Stimulated activated CD8-positive, alpha-beta memory T cell treated with anti-CD3 and anti-CD28 coated beads, Interleukin-12 subunit alpha, Interleukin-12 subunit beta, amount 100 ng/mL, for 24 hours (primary cell): ENCODE data around the gene KRT74.

ENCODE experiments used
- DNase-seq: peaks from one replicate; pipeline ENCODE4 v3.0.0-alpha.2; 2020; ENCODE audit errors: extremely low read depth

The KRT74 gene

DNA sequence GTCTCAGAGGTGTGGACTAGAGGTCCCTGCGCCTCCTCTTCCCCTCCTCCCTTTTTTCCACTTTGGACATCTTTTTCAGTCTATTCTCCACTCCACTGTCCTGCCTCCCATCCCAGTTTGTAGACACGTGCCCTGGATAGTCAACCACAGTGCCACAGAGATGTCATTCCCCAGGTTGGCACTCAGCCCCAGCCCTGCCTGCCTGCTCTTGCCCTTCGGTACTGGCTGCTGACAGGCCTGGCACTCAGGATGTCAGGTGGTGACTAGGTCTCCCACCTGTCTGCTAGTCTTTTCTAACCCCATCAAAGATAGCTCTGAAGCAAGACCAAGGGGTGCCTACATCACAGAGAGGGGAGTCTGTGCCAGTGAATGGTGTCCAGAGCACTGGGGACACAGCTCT is 36.5 kb downstream of the KRT74 start:
- no peak for DNase-seq

DNA sequence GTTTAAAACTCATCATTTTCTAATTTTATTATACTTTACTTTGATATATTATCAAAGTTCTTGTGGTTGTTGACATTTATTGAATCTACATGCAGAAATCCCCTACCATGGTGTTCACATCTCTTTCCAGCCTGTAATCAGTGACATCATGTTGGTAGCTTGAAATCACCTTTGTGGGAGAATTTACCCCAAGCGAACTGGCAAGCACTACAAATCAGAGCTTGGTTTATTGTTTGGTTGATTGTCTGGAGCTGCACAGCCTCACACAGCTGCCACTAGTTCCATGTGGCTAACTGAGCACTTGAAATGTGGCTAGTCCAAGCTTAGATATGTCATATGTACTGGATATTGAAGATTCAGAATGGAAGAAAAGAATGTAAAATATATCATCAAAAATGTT is 38.1 kb downstream of the KRT74 start:
- no peak for DNase-seq

DNA sequence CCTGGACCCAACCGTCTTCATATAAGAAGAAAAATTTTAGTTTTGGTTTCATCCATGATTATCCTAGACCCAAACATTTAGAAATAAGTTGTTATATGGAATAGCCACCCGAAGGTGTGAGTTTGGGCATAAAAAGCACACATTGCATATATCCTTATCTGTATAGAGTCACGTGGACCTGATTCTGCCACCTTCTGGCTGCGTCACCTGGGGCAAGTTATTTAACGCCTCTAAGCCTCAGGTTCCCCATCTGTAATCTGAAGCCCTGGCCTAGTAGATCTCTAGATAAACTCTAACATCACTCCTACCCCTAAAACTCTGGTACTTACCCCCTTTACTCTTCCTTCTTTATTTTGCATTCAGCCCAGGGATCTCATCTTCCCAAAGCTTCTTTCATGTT is 39.2 kb downstream of the KRT74 start:
- DNase-seq: no peak

DNA sequence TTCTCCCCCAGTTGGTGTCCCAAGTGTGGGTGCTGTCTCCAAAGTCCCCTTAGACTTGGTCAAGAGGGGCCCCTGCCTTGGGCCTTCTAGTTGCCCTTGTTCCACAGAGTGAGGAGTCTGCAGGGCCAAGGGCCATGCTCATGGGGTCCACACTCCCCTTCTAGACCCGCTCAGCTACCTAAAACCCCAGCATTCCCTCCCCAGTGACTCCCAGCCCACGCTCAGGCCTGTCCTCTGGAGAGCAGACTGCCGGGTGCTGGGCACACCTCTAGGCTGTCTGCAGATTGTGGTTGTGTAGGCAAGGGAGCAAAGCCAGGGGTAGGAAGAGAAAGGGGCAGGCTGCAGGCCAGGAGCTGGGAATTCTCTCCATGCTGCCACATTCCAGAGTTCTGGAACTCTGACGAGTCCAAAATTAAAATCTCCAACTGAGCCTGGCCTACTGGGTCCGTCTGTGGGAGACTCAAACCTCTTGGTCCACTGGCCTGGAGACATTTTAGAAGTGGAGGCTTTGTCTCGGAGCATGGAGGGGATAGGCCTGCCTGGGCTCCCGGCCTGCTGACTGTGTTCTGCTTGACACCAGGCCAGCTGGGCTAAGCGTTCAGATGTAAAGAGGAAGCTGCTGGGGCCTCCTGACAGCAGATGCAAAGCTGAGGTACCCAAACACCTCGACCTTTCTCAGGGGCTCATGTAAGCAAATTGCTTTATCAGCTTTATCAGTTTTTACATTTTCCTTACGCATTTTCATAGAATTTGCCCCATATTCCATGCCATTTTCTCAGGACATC is 39.8 kb downstream of the KRT74 start:
- no peak for DNase-seq

DNA sequence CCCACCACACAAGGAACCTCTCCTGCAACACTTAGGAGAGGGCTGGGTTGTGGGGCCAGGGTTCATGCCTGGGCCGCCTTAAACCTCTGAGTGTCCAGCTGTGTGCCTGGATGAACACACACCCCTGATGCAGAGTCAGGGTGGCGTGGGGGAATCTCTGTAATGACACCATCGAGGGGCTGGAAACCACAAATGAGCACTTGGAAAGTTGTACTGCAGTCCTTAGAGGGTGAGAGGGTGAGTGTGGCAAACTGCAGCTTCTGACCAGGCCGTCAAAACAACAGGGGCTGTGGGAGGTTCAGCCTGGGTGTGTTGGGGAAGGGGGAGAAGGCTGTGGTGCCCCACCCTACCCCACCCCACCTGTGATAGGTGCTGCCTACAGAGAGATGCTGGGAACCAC is 41.0 kb downstream of the KRT74 start:
- no peak for DNase-seq

DNA sequence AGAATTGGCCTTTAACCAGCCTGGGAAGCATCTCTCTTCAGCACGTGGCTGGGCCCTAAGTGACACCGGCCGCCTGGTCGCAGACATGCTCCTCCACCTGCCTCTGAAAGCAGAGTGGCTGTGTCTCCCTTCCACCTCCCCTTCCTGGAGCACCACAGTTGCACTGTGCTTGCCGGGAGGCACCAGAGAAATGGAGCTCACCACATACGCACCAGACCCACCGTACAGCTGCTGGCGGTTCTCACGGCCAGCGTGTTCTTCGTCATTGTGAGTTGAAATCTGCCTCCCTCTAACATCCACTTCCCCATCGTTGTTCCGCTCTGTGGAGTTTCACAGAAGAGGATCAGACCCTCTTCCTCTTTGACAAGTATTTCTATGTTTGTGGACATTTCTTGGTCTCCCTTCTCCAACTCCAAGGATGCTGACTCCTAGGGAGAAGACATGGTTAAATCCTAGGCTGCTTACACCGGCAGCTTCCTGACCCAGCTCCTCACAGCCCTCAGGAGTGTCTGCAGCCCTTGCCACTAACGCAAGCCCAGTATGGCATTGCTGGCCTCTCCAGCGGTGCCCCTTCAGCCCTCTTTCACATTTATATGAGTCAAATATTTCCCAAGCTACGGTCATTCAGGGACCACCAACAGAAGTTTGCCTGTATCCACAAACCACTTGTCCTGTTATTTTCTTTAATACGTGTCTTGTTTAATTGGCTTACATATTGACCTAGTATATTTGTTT is 41.9 kb downstream of the KRT74 start:
- no peak for DNase-seq

GRCh38 chr12:52530905-52531304 is 42.7 kb downstream of the KRT74 start:
- no peak for DNase-seq

DNA sequence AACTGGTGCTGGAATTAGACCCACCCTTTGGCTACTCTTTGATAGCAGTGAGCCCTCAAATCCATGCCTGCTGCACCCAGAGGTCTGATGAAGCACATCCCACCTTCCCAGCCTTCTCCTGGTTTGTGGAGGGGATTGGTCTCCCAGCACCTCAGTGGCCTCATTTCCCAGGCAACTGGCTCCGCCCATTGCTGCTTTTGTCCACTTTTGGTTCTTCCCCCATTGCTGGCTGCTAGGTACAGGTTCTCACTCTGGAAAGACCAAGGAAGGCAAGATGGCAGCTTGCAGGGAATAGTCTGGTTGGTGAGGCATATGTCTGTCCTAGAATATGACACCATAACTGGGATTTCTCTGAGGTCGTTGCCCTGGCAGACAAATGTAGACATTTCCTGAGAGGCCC is 43.3 kb downstream of the KRT74 start:
- no peak for DNase-seq

DNA sequence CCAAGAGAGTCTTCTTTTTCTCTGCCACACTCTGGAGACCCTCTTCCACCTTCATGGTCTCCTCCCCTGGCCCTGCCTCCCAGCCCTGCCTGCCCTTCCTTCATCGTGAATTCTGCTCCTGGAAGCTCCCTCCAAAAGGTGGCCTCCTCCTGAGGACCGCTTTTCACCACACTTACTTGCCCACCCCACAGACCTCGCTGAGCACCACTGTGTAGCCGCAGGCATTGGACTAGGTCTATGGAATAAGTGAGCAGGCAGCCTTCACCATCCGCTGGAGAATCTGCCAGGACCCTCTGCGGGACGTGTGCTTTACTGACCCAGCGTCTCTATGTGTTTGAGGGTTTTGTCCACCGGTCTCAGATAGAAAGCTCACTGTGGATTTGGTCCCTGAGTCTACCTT is 43.8 kb downstream of the KRT74 start:
- no peak for DNase-seq

- no peak for DNase-seq
These were observed 44.2 kb downstream of the KRT74 start for GRCh38 chr12:52529417-52529816.

- no peak for DNase-seq
These were observed 45.0 kb downstream of the KRT74 start for GRCh38 chr12:52528641-52529143.

DNA sequence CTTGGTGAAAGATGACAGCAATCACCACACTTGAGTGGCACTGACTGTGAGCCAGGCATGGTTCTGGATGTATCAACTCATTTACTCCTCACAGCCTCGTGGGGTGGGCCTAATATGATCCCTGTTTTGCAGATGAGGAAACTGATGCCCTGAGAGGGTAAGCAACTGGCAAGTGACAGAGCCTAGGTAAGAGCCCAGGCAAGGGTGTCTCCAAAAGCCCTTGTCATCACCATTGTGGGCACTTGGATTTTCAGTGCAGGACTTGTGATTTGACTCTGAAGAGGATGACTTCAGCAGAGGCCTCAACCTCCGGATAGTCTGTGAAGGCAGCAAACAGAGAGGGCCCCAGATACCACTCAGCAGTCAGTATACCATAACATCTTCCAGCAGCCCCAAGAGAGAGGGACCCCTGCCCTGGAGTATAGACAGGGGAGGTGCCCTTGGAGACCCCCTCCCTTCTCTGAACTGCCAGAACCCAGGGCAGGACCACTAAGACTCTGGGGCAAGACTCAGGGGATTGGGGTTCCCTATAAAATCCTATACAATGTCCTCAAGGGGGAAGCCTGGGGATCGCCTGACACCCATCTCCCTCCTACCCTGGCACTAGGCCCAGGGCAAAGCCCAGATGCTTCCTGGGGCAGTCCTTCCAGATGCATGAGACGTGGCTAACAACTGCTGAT is 46.4 kb downstream of the KRT74 start:
- no peak for DNase-seq

- DNase-seq: no peak
These were observed 47.1 kb downstream of the KRT74 start for GRCh38 chr12:52526511-52526951.

- DNase-seq: no peak
These were observed 47.8 kb downstream of the KRT74 start for GRCh38 chr12:52525661-52526499.

GRCh38 chr12:52524898-52525591 is 48.6 kb downstream of the KRT74 start:
- DNase-seq: no peak

DNA sequence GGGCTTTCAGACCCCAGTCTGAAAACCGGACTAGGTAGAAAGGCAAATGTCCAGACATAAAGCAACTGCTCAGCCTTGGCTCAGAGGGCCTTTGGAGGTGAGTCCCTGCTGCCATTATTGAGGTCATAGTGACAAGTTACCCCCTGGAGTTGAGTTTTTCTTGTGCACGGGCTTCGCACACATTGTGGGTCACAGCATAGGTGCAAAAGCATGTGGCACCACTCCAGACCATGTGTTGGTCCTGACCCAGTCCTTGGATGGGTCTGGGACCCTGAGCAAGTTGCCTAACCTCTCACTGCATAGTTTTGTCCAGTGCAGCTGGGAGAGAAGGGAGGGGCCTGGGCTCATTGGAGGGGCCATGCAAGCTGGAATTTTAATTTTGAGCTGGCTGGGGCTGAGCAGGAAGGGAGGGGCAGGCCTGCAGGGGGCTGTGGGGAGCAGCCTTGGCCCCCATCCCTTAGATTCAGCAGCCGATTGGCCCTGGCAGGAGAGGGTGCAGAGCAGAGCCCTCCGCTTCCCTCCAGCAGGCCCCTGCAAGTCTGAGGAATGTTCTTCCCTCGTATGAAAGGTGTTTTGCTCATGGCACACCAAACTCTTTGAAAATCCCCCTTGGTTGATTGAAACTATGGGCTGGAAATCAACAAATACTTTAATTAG is 49.3 kb downstream of the KRT74 start:
- DNase-seq: no peak

DNA sequence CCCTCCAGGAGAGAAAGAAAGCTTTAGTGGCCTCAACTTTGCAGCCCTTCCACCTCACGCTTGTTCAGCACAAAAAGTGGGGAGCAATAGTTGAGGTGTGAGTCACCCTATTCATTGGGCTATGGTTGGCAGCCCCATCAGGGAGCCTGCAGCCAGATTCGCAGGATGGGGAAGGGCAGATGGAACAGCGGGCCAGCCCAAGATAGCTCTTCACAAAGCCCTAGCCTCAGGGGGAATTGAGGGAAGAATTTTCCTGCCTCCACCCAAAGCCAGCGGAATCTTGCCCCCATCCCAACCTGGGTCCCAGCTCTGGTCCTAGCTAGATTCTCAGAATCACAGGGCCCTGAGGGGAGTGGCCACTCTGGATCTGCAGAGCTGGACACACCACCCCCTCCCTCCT is 49.8 kb downstream of the KRT74 start:
- DNase-seq: no peak

GRCh38 chr12:52522346-52523011 is 51.2 kb downstream of the KRT74 start:
- DNase-seq: no peak

GRCh38 chr12:52521568-52522266 is 51.9 kb downstream of the KRT74 start:
- DNase-seq: no peak
